Epithelial cell of esophagus (primary cell): ENCODE measurements around the gene AP3B2.

Source experiments
- DNase-seq: peaks from one replicate; pipeline ENCODE4 v3.0.0; 2010; ENCODE audit warnings: low read depth
- H3K4me3 ChIP-seq: 2 replicates; pipeline ENCODE4 v1.5.1; 2011; ENCODE audit warnings: mild to moderate bottlenecking, low read length, control low read depth
- CTCF ChIP-seq: IDR thresholded peaks from 2 replicates; pipeline ENCODE4 v1.5.1; 2011; ENCODE audit warnings: low read depth, mild to moderate bottlenecking, low read length, control low read depth, inconsistent platforms; ENCODE audit not compliant: insufficient read depth; ENCODE audit errors: missing control alignments

The AP3B2 gene

GRCh38 chr15:82664021-82664420 is 45.7 kb downstream of the AP3B2 start:
- no peak for TF ChIP-seq CTCF
- no peak overlapping the region for H3K4me3 ChIP-seq

GRCh38 chr15:82663186-82663600 is 46.5 kb downstream of the AP3B2 start:
- peak; percentile 74 for DNase-seq
- H3K4me3 ChIP-seq = no peak overlapping the region
- no peak for TF ChIP-seq CTCF

More at GRCh38 chr15:82664021-82664420, 45.7 kb downstream of the AP3B2 start:
- DNase-seq = no peak

- no peak for DNase-seq
- no peak overlapping the region for H3K4me3 ChIP-seq
- TF ChIP-seq CTCF = no peak
These were observed 47.0 kb downstream of the AP3B2 start for GRCh38 chr15:82662641-82663040.

- H3K4me3 ChIP-seq = no peak overlapping the region
- no peak for TF ChIP-seq CTCF
- DNase-seq = no peak
These were observed 49.3 kb downstream of the AP3B2 start for GRCh38 chr15:82660378-82660777.

GRCh38 chr15:82656641-82657266 is 52.9 kb downstream of the AP3B2 start:
- TF ChIP-seq CTCF = no peak
- no peak overlapping the region for H3K4me3 ChIP-seq
- DNase-seq = no peak

- DNase-seq = no peak
- H3K4me3 ChIP-seq = no peak overlapping the region
- no peak for TF ChIP-seq CTCF
These were observed 54.1 kb downstream of the AP3B2 start for GRCh38 chr15:82655606-82656005.
